ENCODE measurements around the gene E2F1. TPM values are rescaled to one million over a fixed set of nuclear protein-coding genes. Genes with fewer than 3 reads are reported as not detected.
"Not testable (repeated sequence)": the region's sequence is repeated elsewhere in the genome, so short reads cannot be mapped to it uniquely, and the experiment has no call there.

E2F1 gene
- total RNA-seq, 2 donors from 2014 or later: 4.6 to 23.3 TPM

GRCh38 chr20:33636776-33637175 lies 49.4 kb downstream of the E2F1 start:
- Histone ChIP-seq H3K9me3 (no peaks in the 10 kb centered on the region), H3K9ac (ENCODE audit: low read depth in 2 of 2, low read length in 2 of 2) (no peak overlapping the region), H3K27me3 (no peaks in the 10 kb centered on the region), H3K27ac (no peak overlapping the region), H3K4me1 (no peaks in the 10 kb centered on the region), H3K4me3 (no peak overlapping the region), H3K36me3 (peaks cover 7% of the 10 kb centered on the region)
- intact Hi-C loops (cut with DNase I): no loop called here
- no peak for TF ChIP-seq CTCF (IDR thresholded peaks at IDR 0.05)
- DNase-seq: no peak

- intact Hi-C loops (cut with DNase I): no loop called here
- no peak overlapping the region for H3K9ac ChIP-seq (ENCODE audit: low read depth in 2 of 2, low read length in 2 of 2)
- DNase-seq: no peak
- H3K4me1 ChIP-seq: no peaks in the 10 kb centered on the region
- H3K27me3 ChIP-seq: no peaks in the 10 kb centered on the region
- H3K27ac ChIP-seq: no peak overlapping the region
- no peaks in the 10 kb centered on the region for H3K9me3 ChIP-seq
- no peak for TF ChIP-seq CTCF (IDR thresholded peaks at IDR 0.05)
- H3K36me3 ChIP-seq: peaks cover 7% of the 10 kb centered on the region
- H3K4me3 ChIP-seq: no peak overlapping the region
Measured at GRCh38 chr20:33635341-33635740, 50.8 kb downstream of the E2F1 start.

- DNase-seq; H3K27ac ChIP-seq; H3K4me3 ChIP-seq; H3K9me3 ChIP-seq; H3K27me3 ChIP-seq; H3K9ac ChIP-seq (ENCODE audit: low read depth in 2 of 2, low read length in 2 of 2); H3K4me1 ChIP-seq; H3K36me3 ChIP-seq; intact Hi-C loops (cut with DNase I): not testable (repeated sequence)
Measured at GRCh38 chr20:33631910-33632309, 54.3 kb downstream of the E2F1 start.

- no peak for DNase-seq
- intact Hi-C loops (cut with DNase I): no loop called here
- no peak overlapping the region for H3K4me3 ChIP-seq
- TF ChIP-seq CTCF (IDR thresholded peaks at IDR 0.05): no peak
- H3K27ac ChIP-seq: no peak overlapping the region
- no peak overlapping the region for H3K9ac ChIP-seq (ENCODE audit: low read depth in 2 of 2, low read length in 2 of 2)
- no peaks in the 10 kb centered on the region for H3K4me1 ChIP-seq
- H3K9me3 ChIP-seq: no peaks in the 10 kb centered on the region
- H3K27me3 ChIP-seq: no peaks in the 10 kb centered on the region
- peaks cover 12% of the 10 kb centered on the region for H3K36me3 ChIP-seq
Measured at GRCh38 chr20:33630507-33630906, 55.7 kb downstream of the E2F1 start.

- no peak for TF ChIP-seq CTCF (IDR thresholded peaks at IDR 0.05)
- Histone ChIP-seq H3K9ac (ENCODE audit: low read depth in 2 of 2, low read length in 2 of 2) (no peak overlapping the region), H3K27me3 (no peaks in the 10 kb centered on the region), H3K36me3 (peaks cover 12% of the 10 kb centered on the region), H3K27ac (no peak overlapping the region), H3K4me1 (no peaks in the 10 kb centered on the region), H3K4me3 (no peak overlapping the region), H3K9me3 (no peaks in the 10 kb centered on the region)
- DNase-seq: no peak
- intact Hi-C loops (cut with DNase I): no loop called here
Measured at GRCh38 chr20:33629979-33630378, 56.2 kb downstream of the E2F1 start.

GRCh38 chr20:33629533-33629932 lies 56.7 kb downstream of the E2F1 start:
- DNase-seq: no peak
- no peaks in the 10 kb centered on the region for H3K27me3 ChIP-seq
- peaks cover 12% of the 10 kb centered on the region for H3K36me3 ChIP-seq
- H3K9ac ChIP-seq (ENCODE audit: low read depth in 2 of 2, low read length in 2 of 2): no peak overlapping the region
- intact Hi-C loops (cut with DNase I): no loop called here
- H3K9me3 ChIP-seq: no peaks in the 10 kb centered on the region
- H3K4me1 ChIP-seq: no peaks in the 10 kb centered on the region
- TF ChIP-seq CTCF (IDR thresholded peaks at IDR 0.05): no peak
- no peak overlapping the region for H3K27ac ChIP-seq
- H3K4me3 ChIP-seq: no peak overlapping the region

Measured in colonic mucosa (tissue), 4 donors.